ENCODE measurements around the gene CDH12.
"Not testable (repeated sequence)": the region's sequence is repeated elsewhere in the genome, so short reads cannot be mapped to it uniquely, and the experiment has no call there.

DNA sequence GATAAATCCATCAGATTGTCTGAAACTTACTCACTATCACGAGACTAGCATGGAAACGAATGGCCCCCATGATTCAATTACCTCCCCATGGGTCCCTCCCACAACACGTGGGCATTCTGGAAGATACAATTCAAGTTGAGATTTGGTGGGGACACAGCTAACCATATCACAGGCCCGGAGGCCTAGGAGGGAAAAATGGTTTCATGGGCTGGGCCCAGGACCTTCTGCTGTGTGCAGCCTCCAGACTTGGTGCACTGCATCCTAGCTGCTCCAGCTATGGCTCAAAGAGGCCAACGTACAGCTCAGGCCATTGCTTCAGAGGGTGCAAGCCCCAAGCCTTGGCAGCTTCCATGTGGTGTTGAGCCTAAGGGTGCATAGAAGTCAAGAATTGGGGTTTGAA is 245.6 kb downstream of the CDH12 start:
- not testable (repeated sequence) for TF ChIP-seq CEBPB (IDR thresholded peaks at IDR 0.05; ENCODE audit: low read depth); POLR2AphosphoS5 (IDR thresholded peaks at IDR 0.05; ENCODE audit: low read depth, low read length); TCF7L2 (IDR thresholded peaks at IDR 0.05; ENCODE audit: borderline replicate concordance, extremely low read depth, insufficient read depth, insufficient read length); ELF1 (IDR thresholded peaks at IDR 0.05; ENCODE audit: borderline replicate concordance, low read depth); YY1 (IDR thresholded peaks at IDR 0.05; ENCODE audit: extremely low read depth, insufficient replicate concordance, low read depth, low read length); RAD21 (IDR thresholded peaks at IDR 0.05; ENCODE audit: low read depth)
- TF ChIP-seq, protein P1, sequence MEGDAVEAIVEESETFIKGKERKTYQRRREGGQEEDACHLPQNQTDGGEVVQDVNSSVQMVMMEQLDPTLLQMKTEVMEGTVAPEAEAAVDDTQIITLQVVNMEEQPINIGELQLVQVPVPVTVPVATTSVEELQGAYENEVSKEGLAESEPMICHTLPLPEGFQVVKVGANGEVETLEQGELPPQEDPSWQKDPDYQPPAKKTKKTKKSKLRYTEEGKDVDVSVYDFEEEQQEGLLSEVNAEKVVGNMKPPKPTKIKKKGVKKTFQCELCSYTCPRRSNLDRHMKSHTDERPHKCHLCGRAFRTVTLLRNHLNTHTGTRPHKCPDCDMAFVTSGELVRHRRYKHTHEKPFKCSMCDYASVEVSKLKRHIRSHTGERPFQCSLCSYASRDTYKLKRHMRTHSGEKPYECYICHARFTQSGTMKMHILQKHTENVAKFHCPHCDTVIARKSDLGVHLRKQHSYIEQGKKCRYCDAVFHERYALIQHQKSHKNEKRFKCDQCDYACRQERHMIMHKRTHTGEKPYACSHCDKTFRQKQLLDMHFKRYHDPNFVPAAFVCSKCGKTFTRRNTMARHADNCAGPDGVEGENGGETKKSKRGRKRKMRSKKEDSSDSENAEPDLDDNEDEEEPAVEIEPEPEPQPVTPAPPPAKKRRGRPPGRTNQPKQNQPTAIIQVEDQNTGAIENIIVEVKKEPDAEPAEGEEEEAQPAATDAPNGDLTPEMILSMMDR (IDR thresholded peaks at IDR 0.05 in 2 of 3, conservative IDR thresholded peaks at IDR 0.05 in 1 of 3; ENCODE audit: borderline replicate concordance in 1 of 3, insufficient read depth in 1 of 3, low read depth in 2 of 3, low read length in 2 of 3): not testable (repeated sequence)
- TF ChIP-seq, protein P2, sequence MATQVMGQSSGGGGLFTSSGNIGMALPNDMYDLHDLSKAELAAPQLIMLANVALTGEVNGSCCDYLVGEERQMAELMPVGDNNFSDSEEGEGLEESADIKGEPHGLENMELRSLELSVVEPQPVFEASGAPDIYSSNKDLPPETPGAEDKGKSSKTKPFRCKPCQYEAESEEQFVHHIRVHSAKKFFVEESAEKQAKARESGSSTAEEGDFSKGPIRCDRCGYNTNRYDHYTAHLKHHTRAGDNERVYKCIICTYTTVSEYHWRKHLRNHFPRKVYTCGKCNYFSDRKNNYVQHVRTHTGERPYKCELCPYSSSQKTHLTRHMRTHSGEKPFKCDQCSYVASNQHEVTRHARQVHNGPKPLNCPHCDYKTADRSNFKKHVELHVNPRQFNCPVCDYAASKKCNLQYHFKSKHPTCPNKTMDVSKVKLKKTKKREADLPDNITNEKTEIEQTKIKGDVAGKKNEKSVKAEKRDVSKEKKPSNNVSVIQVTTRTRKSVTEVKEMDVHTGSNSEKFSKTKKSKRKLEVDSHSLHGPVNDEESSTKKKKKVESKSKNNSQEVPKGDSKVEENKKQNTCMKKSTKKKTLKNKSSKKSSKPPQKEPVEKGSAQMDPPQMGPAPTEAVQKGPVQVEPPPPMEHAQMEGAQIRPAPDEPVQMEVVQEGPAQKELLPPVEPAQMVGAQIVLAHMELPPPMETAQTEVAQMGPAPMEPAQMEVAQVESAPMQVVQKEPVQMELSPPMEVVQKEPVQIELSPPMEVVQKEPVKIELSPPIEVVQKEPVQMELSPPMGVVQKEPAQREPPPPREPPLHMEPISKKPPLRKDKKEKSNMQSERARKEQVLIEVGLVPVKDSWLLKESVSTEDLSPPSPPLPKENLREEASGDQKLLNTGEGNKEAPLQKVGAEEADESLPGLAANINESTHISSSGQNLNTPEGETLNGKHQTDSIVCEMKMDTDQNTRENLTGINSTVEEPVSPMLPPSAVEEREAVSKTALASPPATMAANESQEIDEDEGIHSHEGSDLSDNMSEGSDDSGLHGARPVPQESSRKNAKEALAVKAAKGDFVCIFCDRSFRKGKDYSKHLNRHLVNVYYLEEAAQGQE (IDR thresholded peaks at IDR 0.05; ENCODE audit: low read depth): not testable (repeated sequence)
